Ramos (cell line): ENCODE measurements around the gene HNRNPDL.
"Not testable (repeated sequence)": the region's sequence is repeated elsewhere in the genome, so short reads cannot be mapped to it uniquely, and the experiment has no call there.

Source experiments
- in situ Hi-C: fragments of 300-500 bp; cut with MboI; formaldehyde crosslinking; loops from one replicate; pipeline ENCODE4 v1.14.3; 2022; ENCODE audit warnings: low sequenced_read_pairs; ENCODE audit not compliant: unreplicated experiment

HNRNPDL gene

DNA sequence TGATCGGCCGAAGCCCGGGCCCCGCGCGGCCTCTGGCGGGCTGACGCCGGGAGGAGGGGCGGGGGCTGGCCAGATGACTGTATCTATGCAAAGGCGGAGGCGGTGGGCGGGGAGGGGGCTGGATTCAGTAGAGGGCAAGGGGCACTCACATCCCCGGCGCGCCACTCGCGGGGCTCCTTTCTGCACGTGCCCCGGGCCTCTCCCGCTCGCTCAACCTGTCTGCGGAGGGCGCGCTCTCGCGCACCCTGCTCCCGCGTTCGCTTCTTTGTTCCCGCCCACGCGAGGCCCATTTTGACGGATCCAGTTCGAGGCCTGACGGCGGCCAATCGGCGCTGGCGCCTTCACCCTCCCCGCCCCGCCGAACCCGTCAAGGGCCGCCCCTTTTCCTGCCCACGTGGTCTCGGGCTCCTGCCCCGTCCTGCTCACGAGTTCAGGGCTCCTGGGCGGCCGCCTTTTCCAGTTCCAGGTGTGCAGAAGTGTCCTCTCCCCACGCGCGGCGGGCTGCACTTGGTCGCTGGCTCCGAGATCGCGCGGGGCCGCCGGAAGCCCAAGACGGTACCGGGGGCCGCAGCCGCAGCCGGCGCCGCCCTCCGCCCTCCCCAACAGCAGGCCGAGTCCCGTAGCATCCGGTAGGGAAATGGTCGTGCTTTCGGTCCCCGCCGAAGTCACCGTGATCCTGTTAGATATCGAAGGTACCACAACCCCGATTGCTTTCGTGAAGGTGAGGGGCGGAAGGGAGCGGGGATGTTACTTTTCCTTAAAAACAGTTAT lies at the start of gene HNRNPDL, which contains the start of gene ENOPH1:
HNRNPDL (minus strand) TSS at position 270 of the 771 bp plus-strand sequence. CDS start 772 bp downstream, outside the sequence.
ENOPH1 (plus strand) TSS at position 398 of the 771 bp plus-strand sequence; CDS start at position 638, 240 bp downstream.
- in situ Hi-C loops = no loop called here

DNA sequence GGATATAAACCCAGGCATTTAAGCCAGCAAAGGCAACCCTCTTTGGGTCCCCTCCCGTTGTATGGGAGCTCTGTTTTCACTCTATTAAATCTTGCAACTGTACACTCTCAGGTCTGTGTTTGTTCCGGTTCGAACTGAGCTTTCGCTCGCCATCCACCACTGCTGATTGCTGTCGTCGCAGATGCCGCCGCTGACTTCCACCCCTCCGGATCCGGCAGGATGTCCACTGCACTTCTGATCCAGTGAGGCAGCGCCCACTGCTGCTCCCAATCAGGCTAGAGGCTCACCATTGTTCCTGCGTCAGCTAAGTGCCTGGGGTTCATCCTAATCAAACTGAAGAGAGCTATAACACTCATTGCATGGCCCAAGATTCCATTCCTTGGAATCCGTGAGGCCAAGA lies 49.3 kb upstream of the HNRNPDL start:
- in situ Hi-C loops = no loop called here

DNA sequence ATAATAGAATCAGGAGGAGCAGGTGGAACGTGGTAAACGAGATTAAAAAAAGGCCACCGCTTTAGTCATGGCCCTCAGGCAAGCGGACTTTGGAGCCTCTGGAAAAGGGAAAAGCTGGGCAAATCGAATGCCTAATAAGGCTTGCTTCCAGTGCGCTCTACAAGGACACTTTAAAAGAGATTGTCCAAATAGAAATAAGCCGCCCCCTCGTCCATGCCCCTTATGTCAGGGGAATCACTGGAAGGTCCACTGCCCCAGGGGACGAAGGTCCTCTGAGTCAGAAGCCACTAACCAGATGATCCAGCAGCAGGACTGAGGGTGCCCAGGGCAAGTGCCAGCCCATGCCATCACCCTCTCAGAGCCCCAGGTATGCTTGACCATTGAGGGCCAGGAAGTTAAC lies 47.2 kb upstream of the HNRNPDL start:
- in situ Hi-C loops = not testable (repeated sequence)

DNA sequence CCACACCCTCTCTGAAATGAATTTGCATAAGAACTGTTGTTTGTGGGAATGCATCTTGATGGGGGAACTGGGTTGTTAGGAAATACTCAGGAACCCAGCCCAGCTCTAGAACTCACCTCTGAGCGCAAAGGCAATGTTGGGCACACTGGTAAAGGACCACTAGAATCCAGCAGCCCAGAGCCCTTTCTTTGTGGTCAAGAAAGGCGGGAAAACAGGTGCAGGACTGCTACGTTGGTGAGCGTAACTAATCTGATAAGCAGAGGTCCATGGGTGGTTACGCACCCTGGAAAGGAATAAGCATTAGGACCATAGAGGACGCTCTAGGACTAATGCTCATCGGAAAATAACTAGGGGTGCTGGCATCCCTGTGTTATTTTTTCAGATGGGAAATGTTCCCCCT lies 45.7 kb upstream of the HNRNPDL start:
- in situ Hi-C loops = not testable (repeated sequence)

DNA sequence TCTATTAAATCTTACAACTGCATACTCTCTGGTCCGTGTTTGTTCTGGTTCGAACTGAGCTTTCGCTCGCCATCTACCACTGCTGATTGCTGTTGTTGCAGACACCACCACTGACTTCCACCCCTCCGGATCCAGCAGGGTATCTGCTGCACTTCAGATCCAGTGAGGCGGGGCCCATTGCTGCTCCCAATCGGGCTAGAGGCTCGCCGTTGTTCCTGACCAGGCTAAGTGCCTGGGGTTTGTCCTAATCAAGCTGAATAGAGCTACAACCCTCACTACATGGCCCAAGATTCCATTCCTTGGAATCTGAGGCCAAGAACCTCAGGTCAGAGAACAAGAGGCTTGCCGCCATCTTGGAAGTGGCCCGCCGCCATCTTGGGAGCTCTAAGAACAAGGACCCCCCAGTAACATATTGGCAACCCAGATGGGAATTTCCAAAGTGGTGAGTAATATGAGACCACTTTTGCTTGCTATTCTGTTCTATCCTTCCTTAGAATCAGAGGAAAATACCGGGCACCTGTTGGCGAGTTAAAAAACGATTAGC lies 43.4 kb upstream of the HNRNPDL start:
- in situ Hi-C loops = loop anchor here (25.0 kb wide), 1 partner anchor 264 kb away; no protein-coding TSS in a partner anchor

DNA sequence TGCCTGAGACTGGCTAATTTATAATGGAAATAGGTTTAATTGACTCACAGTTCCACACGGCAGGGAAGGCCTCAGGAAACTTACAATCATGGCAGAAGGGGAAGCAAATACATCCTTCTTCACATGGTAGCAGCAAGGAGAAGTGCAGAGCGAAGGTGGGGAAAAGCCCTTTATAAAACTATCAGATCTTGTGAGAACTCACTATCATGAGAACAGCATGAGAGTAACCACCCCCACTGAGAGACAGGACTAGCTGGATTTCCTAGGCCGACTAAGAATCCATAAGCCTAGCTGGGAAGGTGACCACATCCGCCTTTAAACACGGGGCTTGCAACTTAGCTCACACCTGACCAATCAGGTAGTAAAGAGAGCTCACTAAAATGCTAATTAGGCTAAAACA lies 42.8 kb upstream of the HNRNPDL start:
- in situ Hi-C loops = loop anchor here (25.0 kb wide), 1 partner anchor 264 kb away; no protein-coding TSS in a partner anchor

DNA sequence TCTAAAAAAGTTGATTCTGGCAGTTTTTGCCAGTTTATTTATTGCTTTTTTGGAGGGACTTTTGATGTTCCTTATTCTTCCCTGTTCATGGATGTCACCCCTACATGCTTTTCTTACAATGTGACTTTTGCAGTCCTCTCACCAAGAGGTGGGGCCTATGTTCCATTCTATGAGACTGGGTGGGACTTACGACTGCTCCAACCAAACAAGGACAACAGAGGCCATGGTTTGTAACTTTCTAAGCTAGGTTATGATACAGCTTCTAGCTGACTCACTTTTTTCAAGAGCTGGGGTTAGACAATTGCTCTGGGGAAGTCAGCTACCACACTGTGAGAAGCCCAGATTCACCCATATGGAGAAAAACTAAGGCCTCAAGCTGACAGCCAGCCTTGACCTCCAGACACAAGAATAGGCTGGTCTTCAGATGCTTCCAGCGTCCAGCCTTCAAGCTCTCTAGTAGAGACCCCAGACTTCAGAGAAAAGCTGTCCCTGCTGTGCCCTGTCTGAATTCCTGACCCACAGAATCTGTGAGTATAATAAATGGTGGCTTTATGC lies 39.6 kb upstream of the HNRNPDL start:
- in situ Hi-C loops = loop anchor here (25.0 kb wide), 1 partner anchor 267 kb away; no protein-coding TSS in a partner anchor

DNA sequence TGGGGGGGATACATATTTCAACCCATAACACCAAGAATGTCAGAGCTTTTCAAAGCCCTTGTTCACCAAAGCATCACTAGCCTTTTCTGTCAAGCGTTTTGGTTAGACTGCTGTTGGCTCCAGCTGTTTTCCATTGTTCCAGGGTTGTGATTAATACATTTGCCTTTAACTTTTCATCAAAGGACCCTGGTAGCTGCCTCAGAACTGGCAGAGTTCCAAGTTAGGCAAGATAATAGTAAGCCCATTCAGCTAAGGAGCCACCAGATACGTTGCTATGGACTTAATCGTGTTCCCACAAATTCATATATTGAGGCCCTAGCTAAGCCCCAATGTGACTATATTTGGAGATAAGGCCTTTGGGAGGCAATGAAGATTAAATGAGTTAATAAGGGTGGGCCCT lies 37.2 kb upstream of the HNRNPDL start:
- in situ Hi-C loops = loop anchor here (25.0 kb wide), 1 partner anchor 270 kb away; no protein-coding TSS in a partner anchor

DNA sequence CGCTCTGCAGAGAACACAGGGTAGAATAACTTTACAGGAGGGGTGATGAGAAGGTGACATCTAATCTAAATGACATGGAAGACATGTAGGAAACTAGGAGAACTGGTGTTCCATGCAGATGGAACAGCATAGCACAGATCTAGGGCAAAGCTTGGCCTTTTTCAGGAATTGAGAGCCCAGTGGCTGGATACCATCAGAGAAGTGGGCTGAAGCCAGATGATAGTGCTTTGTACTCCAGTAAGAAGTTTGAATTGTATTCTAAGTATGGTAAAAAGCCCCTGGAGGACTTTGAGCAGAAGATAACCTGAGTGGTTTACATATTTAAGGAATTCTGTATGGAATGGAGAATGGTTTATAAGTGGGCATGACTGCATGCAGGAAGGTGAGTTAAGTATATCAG lies 33.0 kb upstream of the HNRNPDL start:
- in situ Hi-C loops = loop anchor here (25.0 kb wide), 1 partner anchor 274 kb away; no protein-coding TSS in a partner anchor

DNA sequence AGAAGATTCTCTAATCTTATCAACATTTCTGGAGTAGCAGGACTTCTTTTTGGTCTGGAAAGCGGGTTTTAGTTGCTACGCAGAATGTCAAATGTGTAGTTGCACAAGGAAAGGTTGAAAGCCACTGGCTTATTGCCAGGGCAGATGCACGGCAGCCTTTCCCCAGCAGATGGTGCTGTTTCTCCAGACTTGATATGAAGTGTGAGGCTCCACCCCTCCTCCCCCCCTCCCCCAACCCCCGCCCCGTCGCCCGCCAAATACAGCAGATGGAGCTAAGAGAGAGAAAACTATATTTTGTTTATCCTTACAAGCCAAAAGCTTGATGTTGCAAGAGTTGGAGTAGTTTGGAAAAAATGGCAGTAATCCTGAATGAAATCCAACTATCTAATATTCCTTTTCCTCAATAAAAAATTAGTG lies 32.2 kb upstream of the HNRNPDL start:
- in situ Hi-C loops = loop anchor here (25.0 kb wide), 1 partner anchor 275 kb away; no protein-coding TSS in a partner anchor

DNA sequence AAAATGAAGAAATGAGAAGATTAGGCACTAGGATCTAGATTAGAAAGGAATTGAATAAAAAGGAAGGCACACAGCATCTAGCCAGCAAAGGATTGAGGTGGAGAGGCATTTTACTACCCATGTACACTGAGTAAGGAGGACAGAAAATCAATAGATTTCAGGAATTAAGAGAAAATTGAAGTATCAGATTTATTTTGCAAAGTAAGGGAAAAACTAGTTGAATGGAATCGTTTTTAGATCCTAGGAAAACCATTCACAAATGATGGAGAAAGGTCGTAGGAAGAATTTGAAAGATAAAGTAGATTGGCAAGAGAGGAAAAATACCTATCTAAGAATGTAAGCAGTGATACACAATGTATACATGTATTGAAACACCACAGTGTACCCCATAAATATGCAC lies 31.4 kb upstream of the HNRNPDL start:
- in situ Hi-C loops = loop anchor here (25.0 kb wide), 1 partner anchor 276 kb away; no protein-coding TSS in a partner anchor

DNA sequence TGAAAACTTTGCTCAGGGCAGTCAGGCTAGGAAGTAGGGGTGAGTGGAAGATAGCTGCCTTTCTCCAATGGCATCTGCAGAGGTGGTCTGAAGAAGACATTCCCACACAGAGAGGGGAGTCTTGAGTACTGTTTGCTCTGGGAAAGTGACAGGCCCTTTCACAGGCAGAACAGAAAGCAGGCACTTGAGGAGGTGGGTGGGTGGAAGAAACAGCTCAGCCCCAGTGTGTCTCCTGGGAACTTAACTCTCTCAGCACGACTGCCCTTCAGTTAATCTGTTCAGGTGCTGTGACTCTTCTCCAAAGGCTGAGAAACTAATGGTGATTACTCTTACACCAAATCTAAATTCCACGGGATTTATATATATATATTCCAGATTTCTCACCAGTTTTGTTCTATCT lies 28.5 kb upstream of the HNRNPDL start:
- in situ Hi-C loops = loop anchor here (25.0 kb wide), 1 partner anchor 279 kb away; no protein-coding TSS in a partner anchor

DNA sequence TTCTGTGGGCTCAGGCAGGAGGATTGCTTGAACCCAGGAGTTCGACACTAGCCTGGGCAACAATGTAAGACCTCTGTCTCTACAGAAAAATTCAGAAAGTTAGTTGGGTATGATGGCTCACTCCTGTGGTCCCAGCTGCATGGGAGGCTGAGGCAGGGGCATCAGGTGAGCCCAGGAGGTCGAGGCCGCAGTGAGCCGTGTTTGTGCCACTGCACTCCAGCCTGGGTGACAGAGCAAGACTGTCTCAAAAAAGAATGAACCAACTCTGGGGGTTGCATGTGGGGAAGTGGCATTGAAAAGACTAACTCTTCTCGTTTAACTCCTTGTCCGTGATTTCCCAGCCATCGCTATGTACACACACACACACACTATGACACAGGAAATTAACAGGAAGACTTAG lies 27.0 kb upstream of the HNRNPDL start:
- in situ Hi-C loops = loop anchor here (25.0 kb wide), 1 partner anchor 280 kb away; no protein-coding TSS in a partner anchor

DNA sequence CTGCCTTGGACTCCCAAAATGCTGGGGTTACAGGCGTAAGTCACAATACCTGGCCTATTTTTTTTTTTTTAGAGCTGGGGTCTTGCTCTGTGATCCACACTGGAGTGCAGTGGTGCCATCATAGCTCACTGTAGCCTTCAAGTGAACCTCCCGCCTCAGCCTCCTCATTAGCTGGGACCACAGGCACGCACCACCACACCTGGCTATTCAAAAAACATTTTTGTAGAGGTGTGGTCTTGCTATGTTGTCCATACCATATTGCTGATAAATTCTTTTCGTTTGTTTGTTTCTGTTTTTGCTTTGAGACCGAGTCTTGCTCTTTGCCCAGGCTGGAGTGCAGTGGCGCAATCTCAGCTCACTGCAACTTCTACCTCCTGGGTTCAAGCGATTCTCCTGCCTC lies 21.8 kb upstream of the HNRNPDL start:
- in situ Hi-C loops = loop anchor here (25.0 kb wide), 1 partner anchor 285 kb away; no protein-coding TSS in a partner anchor

DNA sequence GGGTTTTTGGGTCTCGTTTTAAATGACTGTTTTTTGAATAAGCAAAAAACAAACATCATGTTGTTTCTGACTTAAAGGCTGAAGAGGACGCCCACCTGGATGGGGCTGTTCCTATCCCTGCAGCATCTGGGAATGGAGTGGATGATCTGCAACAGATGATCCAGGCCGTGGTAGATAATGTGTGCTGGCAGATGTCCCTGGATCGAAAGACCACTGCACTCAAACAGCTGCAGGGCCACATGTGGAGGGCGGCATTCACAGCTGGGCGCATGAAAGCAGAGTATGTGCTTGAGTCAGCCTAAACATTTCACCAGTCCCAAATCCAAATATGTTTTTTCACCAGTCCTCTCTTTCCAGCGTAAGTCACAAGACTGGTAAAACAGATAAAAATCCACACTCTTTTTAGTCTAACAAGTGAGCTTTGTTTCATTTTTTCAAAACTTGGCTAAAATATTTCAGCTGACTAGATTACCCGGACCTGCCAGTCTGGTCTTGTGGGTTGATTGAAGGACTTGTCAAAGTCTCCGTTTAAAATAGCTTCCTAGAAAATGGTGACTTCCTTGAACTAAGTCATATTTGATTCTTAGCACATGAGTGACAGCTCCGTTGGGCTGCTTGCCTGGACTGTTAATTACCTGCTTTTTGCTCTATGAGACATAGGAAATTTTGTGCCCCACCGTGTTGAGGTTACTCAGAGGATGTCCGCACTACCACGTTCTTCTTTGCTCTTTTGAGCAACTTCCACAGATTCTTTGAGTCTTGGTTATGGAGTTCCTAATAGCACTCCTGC lies 20.9 kb upstream of the HNRNPDL start:
- in situ Hi-C loops = loop anchor here (25.0 kb wide), 1 partner anchor 286 kb away; no protein-coding TSS in a partner anchor

DNA sequence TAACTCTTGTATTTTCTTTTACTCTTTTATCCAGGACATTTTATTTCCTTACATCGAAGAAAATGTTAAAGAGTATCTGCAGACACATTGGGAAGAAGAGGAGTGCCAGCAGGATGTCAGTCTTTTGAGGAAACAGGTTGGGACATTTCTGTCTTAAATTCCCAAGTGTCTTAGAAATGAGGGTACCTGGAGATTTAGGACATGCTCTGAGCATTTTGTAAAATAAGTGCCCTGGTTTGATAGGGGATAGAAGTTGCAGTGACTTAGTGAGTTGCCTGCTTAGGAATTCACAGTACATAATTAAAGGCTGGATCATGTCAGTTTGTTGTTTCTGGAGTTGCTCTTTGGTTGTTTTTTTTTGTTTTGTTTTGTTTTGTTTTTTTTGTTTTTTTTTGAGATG lies 17.6 kb upstream of the HNRNPDL start:
- in situ Hi-C loops = no loop called here

DNA sequence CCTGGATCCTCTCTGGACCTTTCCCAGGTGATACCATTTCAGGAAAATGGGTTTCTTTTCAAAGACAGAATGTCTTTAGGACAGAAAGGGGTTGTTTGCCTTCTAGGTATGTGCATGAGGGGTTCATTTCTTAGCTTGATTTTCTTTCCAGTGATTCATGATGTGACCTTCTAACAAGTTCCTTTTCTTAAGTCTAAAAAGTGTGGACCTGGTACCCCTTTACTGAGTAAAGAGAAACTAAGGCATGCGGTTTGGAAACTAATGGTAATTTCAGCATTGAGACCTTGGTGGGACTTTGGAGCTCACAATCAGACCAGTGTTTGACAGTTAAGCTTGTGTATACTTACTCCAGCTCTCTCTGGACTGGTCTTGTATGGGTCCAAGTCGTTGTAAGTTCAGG lies 8.8 kb upstream of the HNRNPDL start:
- in situ Hi-C loops = no loop called here

DNA sequence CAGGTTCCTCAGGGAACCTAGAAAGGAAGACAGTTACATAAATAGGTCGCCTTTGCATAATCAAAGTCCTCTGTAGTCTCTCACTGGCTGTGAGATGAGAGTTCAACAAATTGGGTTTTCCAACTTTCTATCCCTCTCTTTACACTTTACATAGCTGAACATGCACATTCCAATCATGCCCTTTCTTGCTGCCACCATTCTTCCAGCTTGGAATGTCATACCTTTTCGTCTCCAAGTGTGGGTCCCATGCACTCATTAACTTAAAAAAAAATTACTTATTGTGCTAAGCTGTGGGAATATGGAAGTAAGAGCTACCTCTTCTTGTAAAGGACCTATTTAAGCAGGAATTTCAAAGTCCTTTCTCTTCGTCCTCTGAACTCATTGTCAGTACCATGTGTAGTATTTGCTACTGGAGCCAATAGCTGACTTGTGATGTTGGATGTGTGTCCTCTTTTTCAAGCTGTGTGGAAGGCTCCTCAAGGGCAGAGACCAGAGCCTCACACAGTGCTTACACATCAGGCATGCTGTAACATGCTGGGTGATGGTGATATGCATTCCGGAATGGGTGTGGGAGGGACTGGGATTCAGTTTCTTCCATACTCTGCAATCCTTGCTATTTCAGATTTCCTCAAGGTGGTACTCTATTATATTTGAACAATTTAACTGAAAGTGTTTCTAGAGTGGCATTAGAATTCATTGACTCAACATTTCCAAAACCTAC lies 7.2 kb upstream of the HNRNPDL start:
- in situ Hi-C loops = no loop called here

DNA sequence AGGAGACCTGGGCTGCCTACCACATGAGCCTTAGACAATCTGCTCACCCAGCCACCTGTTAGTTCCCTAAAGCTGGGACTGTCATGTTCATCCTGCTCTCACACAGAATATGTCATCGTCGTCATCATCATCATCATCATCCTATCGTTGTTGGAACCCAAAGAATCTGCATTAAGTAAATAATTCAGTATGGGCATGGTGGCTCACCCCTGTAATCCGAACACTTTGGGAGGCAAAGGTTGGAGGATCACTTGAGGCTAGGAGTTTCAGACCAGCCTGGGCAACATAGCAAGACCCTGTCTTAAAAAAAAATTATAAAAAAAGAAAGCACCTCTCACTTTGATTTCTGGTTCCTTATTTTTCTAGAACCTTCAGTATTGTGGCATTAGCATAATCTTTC lies 6.5 kb upstream of the HNRNPDL start:
- in situ Hi-C loops = no loop called here
